Spleen (tissue), 11 donors: ENCODE results near the gene PHETA1. TPM values are rescaled to one million over a fixed set of nuclear protein-coding genes. Genes with fewer than 3 reads are reported as not detected.

ENCODE experiments used
- DNase-seq: peaks from one replicate; pipeline ENCODE4 v3.0.0-alpha.2; 2020
- H3K27ac ChIP-seq, 8 donors: fragments of 200-600 bp; sonication (generic) in 7 of 8; 1 replicate in 4 of 8; 2 replicates in 4 of 8; pipeline versions ENCODE4 v1.5.0 to v1.8.0; 2016 to 2021; ENCODE audit warnings: inconsistent platforms in 4 of 8, mild to moderate bottlenecking in 4 of 8, moderate library complexity in 1 of 8
- H3K27me3 ChIP-seq, 7 donors: fragments of 200-600 bp; sonication (generic) in 6 of 7; replicated peaks in 1 of 7; 1 replicate in 4 of 7; 2 replicates in 3 of 7; pipeline versions ENCODE4 v1.5.0 to v1.8.0; 2016 to 2021; ENCODE audit warnings: inconsistent platforms in 3 of 7, mild to moderate bottlenecking in 1 of 7
- H3K36me3 ChIP-seq, 6 donors: fragments of 200-600 bp; sonication (generic) in 5 of 6; 1 replicate in 4 of 6; 2 replicates in 2 of 6; pipeline versions ENCODE4 v1.5.0 to v1.8.0; 2016 to 2021; ENCODE audit warnings: inconsistent platforms in 2 of 6
- H3K4me1 ChIP-seq, 6 donors: fragments of 200-600 bp; sonication (generic) in 5 of 6; 1 replicate in 3 of 6; 2 replicates in 3 of 6; pipeline versions ENCODE4 v1.5.0 to v1.8.0; 2016 to 2021; ENCODE audit warnings: inconsistent platforms in 3 of 6
- H3K4me3 ChIP-seq, 8 donors: fragments of 200-600 bp; sonication (generic) in 7 of 8; 1 replicate in 4 of 8; 2 replicates in 4 of 8; pipeline versions ENCODE4 v1.5.0 to v1.8.0; 2016 to 2021; ENCODE audit warnings: inconsistent platforms in 4 of 8, mild to moderate bottlenecking in 4 of 8, moderate library complexity in 2 of 8
- H3K9me3 ChIP-seq, 8 donors: fragments of 200-600 bp; sonication (generic) in 7 of 8; 1 replicate in 4 of 8; 2 replicates in 4 of 8; pipeline versions ENCODE4 v1.5.0 to v1.8.0; 2016 to 2021; ENCODE audit warnings: inconsistent platforms in 4 of 8
- POLR2A ChIP-seq, 3 donors: fragments of 450-650 bp; IDR thresholded peaks; one replicate each; pipeline ENCODE4 v1.5.1; 2017; ENCODE audit warnings: antibody characterized with exemption in 3 of 3, mild to moderate bottlenecking in 1 of 3
- POLR2AphosphoS5 ChIP-seq, 3 donors: sonication (generic); formaldehyde crosslinking; IDR thresholded peaks; one replicate each; pipeline ENCODE4 v1.5.1; 2017; ENCODE audit warnings: antibody characterized with exemption in 3 of 3
- WGBS, 5 donors: extraction: QIAGEN DNeasy Blood & Tissue Kit in 3 of 5; methylation state at CpG; one replicate each; pipeline versions ENCODE4 v1.1.5 to v1.1.7; 2013 to 2018; 5-methylcytosine and 5-hydroxymethylcytosine counted together
- intact Hi-C: fragments of 100-400 bp; cut with DNase I; formaldehyde crosslinking; loops from one replicate; pipeline ENCODE4 v1.15.0; 2023; ENCODE audit warnings: low total_unique reads
- polyA plus RNA-seq, 3 donors: library from polyadenylated mRNA; stranded (reverse); fragments of 200-250 nt; gene quantifications; one replicate each; pipeline ENCODE4 v1.2.1, GENCODE V29; 2013
- total RNA-seq, 7 donors: library from RNA; depleted of rRNA in 3 of 7; stranded (reverse); fragments of >200 nt in 3 of 7; fragmentation: NEBNext Ultra II Directional in 4 of 7; extraction: Animal tissue kit (Norgen Biotek cat#: 25700) in 4 of 7; gene quantifications; one replicate each; pipeline versions ENCODE4 v1.1.0 to v1.2.1, GENCODE V29; 2016 to 2021
- TF ChIP-seq, protein P1 (sequence below), 11 experiments: fragments of 200-600 bp in 7 of 11; fragments of 450-650 bp in 4 of 11; sonication (generic) in 4 of 11; IDR thresholded peaks in 8 of 11; conservative IDR thresholded peaks in 3 of 11; 1 replicate in 7 of 11; 2 replicates in 4 of 11; pipeline versions ENCODE4 v1.4.0 to v1.8.0; 2016 to 2021; ENCODE audit warnings: antibody characterized with exemption in 11 of 11, inconsistent platforms in 4 of 11, mild to moderate bottlenecking in 1 of 11
- donor health status: healthy with polysubstance abuse.
- donor health status: DM: no; HTN: no; CAD: no; lungs with moderate emphysema.
- donor health status: DM: no; HTN: no; CAD: no.
- donor health status: Bipolar disorder and iron deficiency.
- donor health status: healthy.
- donor health status: DM: no; HTN: no; CAD: no.
- donor health status: DM: yes; HTN: yes; CAD: no.

PHETA1 gene
- total and polyA plus RNA-seq, 10 donors: 4.9 to 39.7 (median 20.0) TPM

- H3K9me3 ChIP-seq: no peaks in the 10 kb centered on the region
- DNase-seq: no peak
- TF ChIP-seq POLR2A (IDR thresholded peaks at IDR 0.05): no peak
- no peak for TF ChIP-seq POLR2AphosphoS5 (IDR thresholded peaks at IDR 0.05)
- TF ChIP-seq, protein P1, sequence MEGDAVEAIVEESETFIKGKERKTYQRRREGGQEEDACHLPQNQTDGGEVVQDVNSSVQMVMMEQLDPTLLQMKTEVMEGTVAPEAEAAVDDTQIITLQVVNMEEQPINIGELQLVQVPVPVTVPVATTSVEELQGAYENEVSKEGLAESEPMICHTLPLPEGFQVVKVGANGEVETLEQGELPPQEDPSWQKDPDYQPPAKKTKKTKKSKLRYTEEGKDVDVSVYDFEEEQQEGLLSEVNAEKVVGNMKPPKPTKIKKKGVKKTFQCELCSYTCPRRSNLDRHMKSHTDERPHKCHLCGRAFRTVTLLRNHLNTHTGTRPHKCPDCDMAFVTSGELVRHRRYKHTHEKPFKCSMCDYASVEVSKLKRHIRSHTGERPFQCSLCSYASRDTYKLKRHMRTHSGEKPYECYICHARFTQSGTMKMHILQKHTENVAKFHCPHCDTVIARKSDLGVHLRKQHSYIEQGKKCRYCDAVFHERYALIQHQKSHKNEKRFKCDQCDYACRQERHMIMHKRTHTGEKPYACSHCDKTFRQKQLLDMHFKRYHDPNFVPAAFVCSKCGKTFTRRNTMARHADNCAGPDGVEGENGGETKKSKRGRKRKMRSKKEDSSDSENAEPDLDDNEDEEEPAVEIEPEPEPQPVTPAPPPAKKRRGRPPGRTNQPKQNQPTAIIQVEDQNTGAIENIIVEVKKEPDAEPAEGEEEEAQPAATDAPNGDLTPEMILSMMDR (IDR thresholded peaks at IDR 0.05 in 8 of 11, conservative IDR thresholded peaks at IDR 0.05 in 3 of 11): no peak
- peaks cover 23 to 95% (median 62%) of the 10 kb centered on the region in 6 donors for H3K4me1 ChIP-seq
- H3K27ac ChIP-seq: peak overlapping the region in 4 of 8 donors; percentile 2 to 74 (median 68)
- H3K4me3 ChIP-seq: no peak overlapping the region
- WGBS, 5 donors: 79 to 94% (median 91%) methylated on average over 3 of the region's 3 CpGs
- peaks cover 0 to 45% (median 9%) of the 10 kb centered on the region in 6 donors for H3K36me3 ChIP-seq
- intact Hi-C loops: no loop called here
- no peaks in the 10 kb centered on the region for H3K27me3 ChIP-seq
Observed at GRCh38 chr12:111363578-111363977, 5.3 kb downstream of the PHETA1 start.

GRCh38 chr12:111362687-111363475 lies 6.0 kb downstream of the PHETA1 start:
- Histone ChIP-seq H3K36me3 (peaks cover 0 to 45% (median 9%) of the 10 kb centered on the region in 6 donors), H3K27me3 (no peaks in the 10 kb centered on the region), H3K4me3 (no peak overlapping the region), H3K4me1 (peaks cover 19 to 88% (median 55%) of the 10 kb centered on the region in 6 donors), H3K27ac (peak overlapping the region in 6 of 8 donors; percentile 35 to 77 (median 68)), H3K9me3 (no peaks in the 10 kb centered on the region)
- intact Hi-C loops: no loop called here
- DNase-seq: peak; percentile 74
- TF ChIP-seq POLR2A (IDR thresholded peaks at IDR 0.05) (no peak), POLR2AphosphoS5 (IDR thresholded peaks at IDR 0.05) (peak in 2 of 3 donors; percentile 39 to 51)
- TF ChIP-seq, protein P1 (IDR thresholded peaks at IDR 0.05 in 8 of 11, conservative IDR thresholded peaks at IDR 0.05 in 3 of 11): no peak
- 85 to 97% (median 90%) methylated on average over 20 to 59 of the region's 59 CpGs for WGBS, 5 donors

GRCh38 chr12:111361717-111362576 lies 6.9 kb downstream of the PHETA1 start:
- no peaks in the 10 kb centered on the region for H3K9me3 ChIP-seq
- H3K27ac ChIP-seq: peak overlapping the region; percentile 35 to 77 (median 64)
- DNase-seq: peak; percentile 76
- 59 to 83% (median 68%) methylated on average over 13 to 18 of the region's 18 CpGs for WGBS, 5 donors
- H3K27me3 ChIP-seq: no peaks in the 10 kb centered on the region
- H3K36me3 ChIP-seq: peaks cover 0 to 45% (median 9%) of the 10 kb centered on the region in 6 donors
- no peak overlapping the region for H3K4me3 ChIP-seq
- peak in 2 of 3 donors; percentile 55 to 57 for TF ChIP-seq POLR2AphosphoS5 (IDR thresholded peaks at IDR 0.05)
- TF ChIP-seq POLR2A (IDR thresholded peaks at IDR 0.05): no peak
- H3K4me1 ChIP-seq: peaks cover 18 to 82% (median 46%) of the 10 kb centered on the region in 6 donors
- intact Hi-C loops: no loop called here

GRCh38 chr12:111361073-111361716 lies 7.7 kb downstream of the PHETA1 start:
- no peaks in the 10 kb centered on the region for H3K27me3 ChIP-seq
- H3K4me3 ChIP-seq: peak overlapping the region in 1 of 8 donors; percentile 24
- DNase-seq: no peak
- intact Hi-C loops: no loop called here
- H3K9me3 ChIP-seq: no peaks in the 10 kb centered on the region
- TF ChIP-seq, protein P1 (IDR thresholded peaks at IDR 0.05 in 8 of 11, conservative IDR thresholded peaks at IDR 0.05 in 3 of 11): no peak
- peak in 1 of 3 donors; percentile 26 for TF ChIP-seq POLR2AphosphoS5 (IDR thresholded peaks at IDR 0.05)
- WGBS, 5 donors: 32 to 42% (median 34%) methylated on average over 13 of the region's 13 CpGs
- H3K36me3 ChIP-seq: peaks cover 0 to 44% (median 9%) of the 10 kb centered on the region in 6 donors
- peaks cover 18 to 82% (median 42%) of the 10 kb centered on the region in 6 donors for H3K4me1 ChIP-seq
- H3K27ac ChIP-seq: peak overlapping the region; percentile 35 to 77 (median 64)
